Measurements from ENCODE around the gene CNIH1. TPM values are rescaled to one million over a fixed set of nuclear protein-coding genes. Genes with fewer than 3 reads are reported as not detected.
"Not testable (repeated sequence)": the region's sequence is repeated elsewhere in the genome, so short reads cannot be mapped to it uniquely, and the experiment has no call there.

Gene CNIH1
- total and polyA plus RNA-seq, 9 donors = 53.5 to 203 (median 67.0) TPM

DNA sequence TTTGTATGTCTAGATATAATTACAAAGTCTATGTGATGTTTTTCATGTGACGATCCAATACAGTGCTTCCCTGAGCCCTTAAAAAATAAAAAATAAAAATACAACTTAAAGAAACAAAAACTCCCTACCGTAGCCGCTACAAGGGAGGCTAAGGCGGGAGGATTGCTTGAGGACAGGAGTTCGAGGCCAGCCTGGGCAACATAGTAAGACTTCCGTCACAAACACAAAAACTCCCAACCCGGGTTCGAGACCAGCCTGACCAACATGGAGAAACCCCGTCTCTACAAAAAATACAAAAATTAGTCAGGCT lies 45.0 kb downstream of the CNIH1 start:
- Histone ChIP-seq H3K9me3 (no peaks in the 10 kb centered on the region), H3K36me3 (no peaks in the 10 kb centered on the region), H3K4me1 (ENCODE audit: insufficient read depth) (no peaks in the 10 kb centered on the region), H3K4me3 (peak overlapping the region; percentile 49), H3K27ac (no peak overlapping the region), H3K27me3 (no peaks in the 10 kb centered on the region)
- TF ChIP-seq EP300 (IDR thresholded peaks at IDR 0.05) (no peak), POLR2A (IDR thresholded peaks at IDR 0.05) (no peak)
- TF ChIP-seq, protein P1, sequence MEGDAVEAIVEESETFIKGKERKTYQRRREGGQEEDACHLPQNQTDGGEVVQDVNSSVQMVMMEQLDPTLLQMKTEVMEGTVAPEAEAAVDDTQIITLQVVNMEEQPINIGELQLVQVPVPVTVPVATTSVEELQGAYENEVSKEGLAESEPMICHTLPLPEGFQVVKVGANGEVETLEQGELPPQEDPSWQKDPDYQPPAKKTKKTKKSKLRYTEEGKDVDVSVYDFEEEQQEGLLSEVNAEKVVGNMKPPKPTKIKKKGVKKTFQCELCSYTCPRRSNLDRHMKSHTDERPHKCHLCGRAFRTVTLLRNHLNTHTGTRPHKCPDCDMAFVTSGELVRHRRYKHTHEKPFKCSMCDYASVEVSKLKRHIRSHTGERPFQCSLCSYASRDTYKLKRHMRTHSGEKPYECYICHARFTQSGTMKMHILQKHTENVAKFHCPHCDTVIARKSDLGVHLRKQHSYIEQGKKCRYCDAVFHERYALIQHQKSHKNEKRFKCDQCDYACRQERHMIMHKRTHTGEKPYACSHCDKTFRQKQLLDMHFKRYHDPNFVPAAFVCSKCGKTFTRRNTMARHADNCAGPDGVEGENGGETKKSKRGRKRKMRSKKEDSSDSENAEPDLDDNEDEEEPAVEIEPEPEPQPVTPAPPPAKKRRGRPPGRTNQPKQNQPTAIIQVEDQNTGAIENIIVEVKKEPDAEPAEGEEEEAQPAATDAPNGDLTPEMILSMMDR (IDR thresholded peaks at IDR 0.05) = no peak
- no peak for DNase-seq
- 54 to 65% (median 63%) methylated on average over 9 of the region's 9 CpGs for WGBS, 3 donors
- intact Hi-C loops (cut with DNase I) = no loop called here

DNA sequence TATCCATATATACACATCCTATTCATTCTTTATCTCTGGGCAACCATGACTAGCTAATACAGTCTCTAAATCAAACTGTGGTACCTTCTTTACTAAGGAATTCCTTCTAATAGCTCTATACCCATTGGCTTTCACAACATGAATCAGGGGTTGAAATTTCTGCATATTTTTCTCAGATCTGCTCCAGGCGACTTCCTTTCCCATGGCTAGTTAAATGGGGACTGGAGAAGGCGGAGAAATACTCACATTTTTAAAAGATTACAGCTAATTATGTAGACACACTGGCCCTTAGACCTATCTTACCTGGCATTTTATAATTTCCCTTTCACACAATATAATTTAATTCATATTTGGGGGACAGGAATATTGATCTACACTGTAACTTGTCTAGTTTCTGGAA lies 45.5 kb downstream of the CNIH1 start:
- H3K4me3 ChIP-seq = no peak overlapping the region
- intact Hi-C loops (cut with DNase I) = no loop called here
- no peaks in the 10 kb centered on the region for H3K36me3 ChIP-seq
- WGBS, 3 donors = 94 to 98% (median 96%) methylated on average over 2 of the region's 2 CpGs
- H3K4me1 ChIP-seq (ENCODE audit: insufficient read depth) = no peaks in the 10 kb centered on the region
- TF ChIP-seq, protein P1 (IDR thresholded peaks at IDR 0.05) = no peak
- TF ChIP-seq POLR2A (IDR thresholded peaks at IDR 0.05) = no peak
- TF ChIP-seq EP300 (IDR thresholded peaks at IDR 0.05) = no peak
- no peak for DNase-seq
- no peaks in the 10 kb centered on the region for H3K9me3 ChIP-seq
- no peaks in the 10 kb centered on the region for H3K27me3 ChIP-seq
- no peak overlapping the region for H3K27ac ChIP-seq

DNA sequence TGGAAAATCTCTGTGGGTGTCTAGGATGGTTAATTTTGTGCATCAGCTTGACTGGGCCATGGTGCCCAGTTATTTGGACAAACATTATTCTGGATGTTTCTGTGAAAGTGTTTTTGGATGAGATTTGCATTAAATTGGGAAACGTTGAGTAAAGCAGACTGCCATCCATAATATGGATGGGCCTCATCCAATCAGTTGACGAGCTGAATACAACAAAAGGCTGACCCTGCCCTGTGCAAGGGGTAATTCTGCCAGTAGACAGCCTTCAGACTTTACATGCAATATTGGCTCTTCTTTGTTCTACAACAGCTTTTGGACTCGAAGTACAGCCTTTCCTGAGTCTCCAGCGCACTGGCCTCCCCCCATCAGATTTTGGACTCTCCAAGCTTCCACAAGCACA lies 45.9 kb downstream of the CNIH1 start:
- WGBS, 3 donors = 80% methylated on average over 4 of the region's 4 CpGs
- H3K27me3 ChIP-seq = no peaks in the 10 kb centered on the region
- no peak for DNase-seq
- H3K9me3 ChIP-seq = no peaks in the 10 kb centered on the region
- intact Hi-C loops (cut with DNase I) = no loop called here
- no peak overlapping the region for H3K4me3 ChIP-seq
- no peak for TF ChIP-seq POLR2A (IDR thresholded peaks at IDR 0.05)
- TF ChIP-seq, protein P1 (IDR thresholded peaks at IDR 0.05) = no peak
- no peak for TF ChIP-seq EP300 (IDR thresholded peaks at IDR 0.05)
- no peaks in the 10 kb centered on the region for H3K4me1 ChIP-seq (ENCODE audit: insufficient read depth)
- H3K36me3 ChIP-seq = no peaks in the 10 kb centered on the region
- H3K27ac ChIP-seq = no peak overlapping the region

DNA sequence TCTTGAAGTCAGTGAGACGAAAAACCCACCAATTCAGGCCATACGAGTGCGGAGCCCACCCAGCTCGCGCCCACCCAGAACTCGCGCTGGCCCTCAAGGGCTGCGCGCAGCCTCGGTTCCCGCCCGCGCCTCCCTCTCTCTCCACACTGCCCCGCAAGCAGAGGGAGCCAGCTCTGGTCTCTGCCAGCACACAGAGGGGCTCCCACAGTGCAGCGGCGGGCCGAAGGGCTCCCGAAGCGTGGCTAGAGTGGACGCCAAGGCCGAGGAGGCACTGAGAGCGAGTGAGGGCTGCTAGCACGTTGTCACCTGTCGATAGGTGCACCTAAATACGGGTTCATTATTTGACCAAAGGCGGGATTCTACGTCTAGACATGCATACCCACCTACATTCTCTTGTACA lies 46.6 kb downstream of the CNIH1 start:
- intact Hi-C loops (cut with DNase I) = no loop called here
- H3K4me3 ChIP-seq = no peak overlapping the region
- H3K27me3 ChIP-seq = no peaks in the 10 kb centered on the region
- H3K4me1 ChIP-seq (ENCODE audit: insufficient read depth) = no peaks in the 10 kb centered on the region
- WGBS, 3 donors = 94 to 98% (median 96%) methylated on average over 27 of the region's 27 CpGs
- no peak overlapping the region for H3K27ac ChIP-seq
- no peak for DNase-seq
- TF ChIP-seq, protein P1 (IDR thresholded peaks at IDR 0.05) = no peak
- TF ChIP-seq EP300 (IDR thresholded peaks at IDR 0.05) (no peak), POLR2A (IDR thresholded peaks at IDR 0.05) (no peak)
- no peaks in the 10 kb centered on the region for H3K36me3 ChIP-seq
- H3K9me3 ChIP-seq = no peaks in the 10 kb centered on the region

DNA sequence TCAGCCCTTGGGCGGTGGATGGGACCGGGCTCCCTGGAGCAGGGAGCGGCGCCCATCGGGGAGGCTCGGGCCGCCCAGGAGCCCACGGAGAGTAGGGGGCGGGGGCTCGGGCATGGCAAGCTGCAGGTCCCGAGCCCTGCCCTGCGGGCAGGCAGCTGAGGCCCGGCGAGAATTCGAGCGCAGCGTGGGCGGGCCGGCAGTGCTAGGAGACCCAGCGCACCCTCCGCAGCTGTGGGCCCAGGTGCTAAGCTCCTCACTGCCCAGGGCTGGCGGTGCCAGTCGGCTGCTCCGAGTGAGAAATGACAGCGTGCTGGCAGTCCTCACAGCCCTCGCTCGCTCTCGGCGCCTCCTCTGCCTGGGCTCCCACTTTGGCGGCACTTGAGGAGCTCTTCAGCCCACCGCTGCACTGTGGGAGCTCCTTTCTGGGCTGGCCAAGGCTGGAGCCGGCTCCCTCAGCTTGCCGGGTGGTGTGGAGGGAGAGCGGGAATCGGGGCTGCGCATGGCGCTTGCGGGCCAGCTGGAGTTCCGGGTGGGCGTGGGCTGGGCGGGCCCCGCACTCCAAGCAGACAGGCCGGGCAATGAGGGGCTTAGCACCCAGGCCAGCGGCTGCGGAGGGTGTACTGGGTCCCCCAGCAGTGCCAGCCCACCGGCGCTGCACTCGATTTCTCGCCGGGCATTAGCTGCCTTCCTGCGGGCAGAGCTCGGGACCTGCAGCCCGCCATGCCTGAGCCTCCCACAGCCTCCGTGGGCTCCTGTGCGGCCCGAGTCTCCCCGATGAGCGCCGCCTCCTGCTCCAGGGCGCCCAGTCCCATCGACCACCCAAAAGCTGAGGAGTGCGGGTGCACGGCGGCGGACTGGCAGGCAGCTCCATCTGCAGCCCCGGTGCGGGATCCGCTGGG lies 47.9 kb downstream of the CNIH1 start:
- H3K4me3 ChIP-seq; intact Hi-C loops (cut with DNase I); H3K27ac ChIP-seq; H3K9me3 ChIP-seq; H3K4me1 ChIP-seq (ENCODE audit: insufficient read depth); H3K36me3 ChIP-seq; DNase-seq; H3K27me3 ChIP-seq: not testable (repeated sequence)
- 91 to 95% (median 94%) methylated on average over 51 to 68 of the region's 68 CpGs for WGBS, 3 donors

Data from ovary (tissue), 9 donors.